Immature natural killer cell (primary cell): ENCODE measurements around the gene TSPAN11. TPM values are rescaled to one million over a fixed set of nuclear protein-coding genes. Genes with fewer than 3 reads are reported as not detected.
"Not testable (repeated sequence)": the region's sequence is repeated elsewhere in the genome, so short reads cannot be mapped to it uniquely, and the experiment has no call there.

Experiments
- DNase-seq, 3 donors: peaks; one replicate each; pipeline ENCODE4 v3.0.0; 2022; ENCODE audit warnings: mixed read lengths in 1 of 3
- H3K27ac Mint-ChIP-seq, 6 donors: one replicate each; pipeline ENCODE4 v1.8.0; 2020; ENCODE audit warnings: mixed read lengths in 6 of 6, mild to moderate bottlenecking in 5 of 6, inconsistent platforms in 4 of 6, moderate library complexity in 3 of 6
- H3K27me3 Mint-ChIP-seq, 3 donors: one replicate each; pipeline ENCODE4 v1.8.0; 2020 to 2021; ENCODE audit warnings: low read depth in 3 of 3, mild to moderate bottlenecking in 3 of 3, mixed read lengths in 3 of 3, moderate library complexity in 3 of 3, inconsistent platforms in 1 of 3
- H3K36me3 Mint-ChIP-seq, 3 donors: one replicate each; pipeline ENCODE4 v1.8.0; 2020; ENCODE audit warnings: mixed read lengths in 3 of 3, inconsistent platforms in 2 of 3, mild to moderate bottlenecking in 2 of 3
- H3K4me1 Mint-ChIP-seq, 2 donors: one replicate each; pipeline ENCODE4 v1.8.0; 2020; ENCODE audit warnings: inconsistent platforms in 2 of 2, mild to moderate bottlenecking in 2 of 2, mixed read lengths in 2 of 2, moderate library complexity in 1 of 2
- H3K4me3 Mint-ChIP-seq, 5 donors: one replicate each; pipeline ENCODE4 v1.8.0; 2020; ENCODE audit warnings: mild to moderate bottlenecking in 5 of 5, mixed read lengths in 5 of 5, inconsistent platforms in 3 of 5, moderate library complexity in 3 of 5
- H3K9me3 Mint-ChIP-seq, 6 donors: one replicate each; pipeline ENCODE4 v1.8.0; 2020; ENCODE audit warnings: mild to moderate bottlenecking in 6 of 6, mixed read lengths in 6 of 6, inconsistent platforms in 4 of 6, moderate library complexity in 3 of 6
- polyA plus RNA-seq, 3 donors: library from polyadenylated mRNA; unstranded; fragments of 300-500 nt; fragmentation: Illumina TruSeq; gene quantifications; one replicate each; pipeline ENCODE4 v1.2.3, GENCODE V29; 2021

The TSPAN11 gene
- polyA plus RNA-seq, 3 donors from 2014 or later: not detected

DNA sequence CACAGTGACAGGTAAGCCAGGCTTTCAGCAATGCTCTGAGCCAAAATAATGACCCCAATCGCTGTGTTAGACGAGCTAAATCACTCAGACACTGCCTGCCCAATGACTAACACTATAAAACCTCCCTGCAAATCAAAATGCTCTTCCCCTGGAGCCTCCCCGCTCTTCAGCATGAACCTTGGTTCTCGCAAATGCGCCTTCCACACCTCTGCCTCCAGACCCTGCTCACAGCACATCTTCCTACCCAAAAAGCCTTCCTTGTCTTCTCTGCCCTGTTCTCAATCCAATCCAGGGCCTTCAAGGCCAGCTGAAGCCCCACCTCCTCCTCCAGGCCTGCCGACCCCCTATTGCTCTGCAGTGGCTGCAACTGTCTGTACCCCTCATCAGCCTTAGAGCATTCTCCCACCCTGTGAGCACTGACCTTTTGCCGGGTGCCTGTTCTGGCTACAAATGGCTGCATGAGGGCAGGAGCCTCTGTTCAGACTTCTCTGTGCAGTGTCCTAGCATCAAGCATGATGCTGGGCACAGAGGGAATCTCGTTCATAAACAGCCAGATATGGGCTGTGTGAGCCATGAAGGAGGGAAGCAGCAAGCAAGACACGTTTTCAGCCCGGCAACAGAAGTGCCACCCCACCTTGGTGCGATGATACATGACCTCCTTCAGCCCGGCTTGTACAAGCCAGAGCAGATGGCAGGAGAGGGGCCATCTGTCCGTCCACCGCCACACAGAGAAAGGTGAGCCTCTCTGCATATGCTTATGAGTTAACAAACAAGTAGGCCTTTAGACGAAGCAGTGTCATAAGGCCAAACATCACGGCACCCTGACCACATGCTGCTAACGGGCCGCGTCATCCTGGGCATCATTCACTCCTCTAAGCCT lies 82.7 kb downstream of the TSPAN11 start:
- Mint-ChIP-seq H3K27ac (no peak overlapping the region), H3K36me3 (no peaks in the 10 kb centered on the region), H3K27me3 (peaks cover 2 to 7% (median 6%) of the 10 kb centered on the region in 3 donors), H3K4me1 (no peaks in the 10 kb centered on the region), H3K9me3 (peaks cover 0 to 1% (median 0%) of the 10 kb centered on the region in 6 donors), H3K4me3 (no peak overlapping the region)
- no peak for DNase-seq

DNA sequence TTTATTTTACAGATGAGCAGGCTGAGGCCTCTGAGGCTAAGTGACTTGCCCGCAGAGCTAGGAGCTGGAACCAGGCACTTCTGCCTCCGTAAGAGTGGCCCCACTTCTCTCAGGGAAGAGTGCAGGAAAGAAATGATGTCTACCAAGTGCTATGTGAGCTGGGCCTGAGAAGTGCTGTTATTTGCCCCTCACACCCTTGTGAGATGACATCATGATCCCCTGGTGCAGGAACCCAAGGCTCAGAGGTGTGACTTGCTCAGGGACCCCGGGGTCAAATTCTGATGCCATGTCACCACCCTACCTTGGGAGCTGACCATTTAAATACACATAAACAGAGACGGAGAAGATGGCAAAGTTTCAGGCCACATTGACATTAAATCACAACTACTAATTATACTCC lies 83.4 kb downstream of the TSPAN11 start:
- Mint-ChIP-seq H3K36me3 (no peaks in the 10 kb centered on the region), H3K27me3 (peaks cover 2 to 7% (median 5%) of the 10 kb centered on the region in 3 donors), H3K4me3 (no peak overlapping the region), H3K9me3 (peaks cover 0 to 1% (median 0%) of the 10 kb centered on the region in 6 donors), H3K27ac (no peak overlapping the region), H3K4me1 (no peaks in the 10 kb centered on the region)
- DNase-seq: no peak

DNA sequence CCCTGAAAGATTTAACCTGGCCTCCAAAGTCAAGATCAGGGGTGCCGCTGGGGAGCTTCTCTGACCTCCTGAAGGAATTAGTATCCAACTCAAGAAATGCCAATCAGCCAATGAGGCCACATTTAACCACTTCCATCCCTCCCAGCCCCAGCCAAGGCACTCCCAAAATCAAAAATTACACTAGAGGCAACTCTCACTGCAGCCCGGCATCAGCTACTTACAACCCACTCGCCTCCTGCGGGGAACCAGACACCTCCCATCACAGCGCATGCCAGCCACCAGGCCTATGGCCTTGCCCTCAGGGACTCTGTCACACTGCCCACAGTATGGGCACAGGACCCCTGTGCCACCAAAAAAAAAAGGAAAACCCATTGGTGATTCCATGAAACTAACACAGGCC lies 84.8 kb downstream of the TSPAN11 start:
- no peak overlapping the region for H3K4me3 Mint-ChIP-seq
- no peaks in the 10 kb centered on the region for H3K4me1 Mint-ChIP-seq
- no peak overlapping the region for H3K27ac Mint-ChIP-seq
- peaks cover 2 to 9% (median 5%) of the 10 kb centered on the region in 3 donors for H3K27me3 Mint-ChIP-seq
- H3K36me3 Mint-ChIP-seq: no peaks in the 10 kb centered on the region
- DNase-seq: no peak
- peaks cover 0 to 1% (median 0%) of the 10 kb centered on the region in 6 donors for H3K9me3 Mint-ChIP-seq

DNA sequence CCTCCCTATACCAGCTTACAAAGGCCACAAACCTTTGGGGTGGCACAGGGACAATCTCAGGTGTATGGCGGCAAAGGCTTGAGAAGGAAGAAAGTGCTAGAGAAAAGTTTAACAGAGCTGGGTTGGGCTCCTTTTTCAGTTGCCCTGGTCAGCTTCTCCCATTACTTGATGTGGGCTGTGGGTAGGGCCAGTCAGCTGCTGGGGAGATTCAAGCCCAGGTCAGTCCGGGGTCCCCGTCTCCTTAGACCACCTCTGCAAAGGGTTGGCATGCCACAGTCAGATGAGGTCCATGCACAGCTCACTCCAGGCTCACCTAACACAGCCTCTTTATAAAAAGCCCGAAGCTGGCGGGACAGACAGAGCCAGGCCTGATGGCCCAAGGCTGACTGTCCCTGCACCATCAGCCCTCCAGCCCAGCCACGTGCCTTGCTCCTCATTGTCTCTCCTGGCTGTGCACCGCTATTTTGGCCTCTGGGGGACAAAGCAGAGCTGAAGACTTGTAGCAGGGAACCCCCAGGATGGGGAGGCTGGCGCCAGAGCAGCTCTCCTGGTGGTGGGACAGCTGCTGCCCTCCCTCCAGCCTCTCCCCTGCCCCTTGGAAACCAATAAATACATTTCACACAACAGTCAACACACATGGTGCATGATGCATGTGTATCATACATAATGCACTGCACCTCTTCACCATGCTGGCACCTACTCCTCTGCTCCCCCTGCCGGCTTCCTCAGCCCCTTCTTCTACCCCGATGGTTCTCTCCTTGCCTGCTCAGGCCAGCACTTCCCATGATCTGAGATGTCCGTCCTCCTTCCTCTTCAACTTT lies 85.4 kb downstream of the TSPAN11 start:
- peaks cover 0 to 1% (median 0%) of the 10 kb centered on the region in 6 donors for H3K9me3 Mint-ChIP-seq
- H3K36me3 Mint-ChIP-seq: no peaks in the 10 kb centered on the region
- H3K4me3 Mint-ChIP-seq: no peak overlapping the region
- peaks cover 2 to 9% (median 5%) of the 10 kb centered on the region in 3 donors for H3K27me3 Mint-ChIP-seq
- H3K27ac Mint-ChIP-seq: no peak overlapping the region
- no peaks in the 10 kb centered on the region for H3K4me1 Mint-ChIP-seq
- no peak for DNase-seq

DNA sequence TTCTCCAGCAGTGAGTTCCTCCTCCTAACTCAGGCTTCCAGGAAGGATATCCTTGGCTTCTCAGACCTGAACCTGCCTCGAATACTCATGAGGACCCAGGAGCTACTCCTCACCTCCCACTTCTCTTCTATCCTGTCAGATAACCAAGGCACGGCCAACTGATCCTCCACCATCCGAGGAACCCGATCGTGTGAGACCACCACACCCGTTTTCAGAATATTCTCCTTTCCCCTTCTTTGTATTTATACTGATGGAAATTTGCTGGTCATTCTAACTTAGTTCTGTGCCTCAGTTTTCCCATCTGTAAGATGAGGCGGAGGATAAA lies 86.0 kb downstream of the TSPAN11 start:
- not testable (repeated sequence) for H3K4me3 Mint-ChIP-seq, H3K27me3 Mint-ChIP-seq, H3K27ac Mint-ChIP-seq, H3K36me3 Mint-ChIP-seq, H3K9me3 Mint-ChIP-seq, H3K4me1 Mint-ChIP-seq, DNase-seq

DNA sequence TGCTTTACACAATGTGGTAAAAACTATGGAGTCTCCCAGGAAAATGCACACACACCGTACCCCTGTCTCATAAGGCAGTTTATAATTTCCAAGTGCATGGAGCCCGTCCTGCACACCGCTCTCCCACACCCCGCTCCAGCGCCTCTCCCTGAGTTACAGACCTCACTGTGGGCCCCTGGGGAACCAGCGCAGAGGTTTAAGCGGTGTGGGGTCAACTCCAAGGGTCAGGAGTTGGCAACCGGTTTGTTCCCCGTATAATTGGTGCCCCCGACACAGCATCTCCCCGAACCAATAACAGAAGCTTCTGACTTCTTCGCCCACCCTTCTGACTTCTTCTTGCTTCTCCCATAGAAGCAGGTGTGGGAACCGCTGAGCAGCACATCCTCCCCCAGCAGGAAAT lies 88.7 kb downstream of the TSPAN11 start:
- no peak overlapping the region for H3K4me3 Mint-ChIP-seq
- no peak overlapping the region for H3K27ac Mint-ChIP-seq
- H3K27me3 Mint-ChIP-seq: peaks cover 0 to 9% (median 5%) of the 10 kb centered on the region in 3 donors
- DNase-seq: no peak
- no peaks in the 10 kb centered on the region for H3K9me3 Mint-ChIP-seq
- no peaks in the 10 kb centered on the region for H3K4me1 Mint-ChIP-seq
- H3K36me3 Mint-ChIP-seq: peaks cover 0 to 3% (median 0%) of the 10 kb centered on the region in 3 donors

DNA sequence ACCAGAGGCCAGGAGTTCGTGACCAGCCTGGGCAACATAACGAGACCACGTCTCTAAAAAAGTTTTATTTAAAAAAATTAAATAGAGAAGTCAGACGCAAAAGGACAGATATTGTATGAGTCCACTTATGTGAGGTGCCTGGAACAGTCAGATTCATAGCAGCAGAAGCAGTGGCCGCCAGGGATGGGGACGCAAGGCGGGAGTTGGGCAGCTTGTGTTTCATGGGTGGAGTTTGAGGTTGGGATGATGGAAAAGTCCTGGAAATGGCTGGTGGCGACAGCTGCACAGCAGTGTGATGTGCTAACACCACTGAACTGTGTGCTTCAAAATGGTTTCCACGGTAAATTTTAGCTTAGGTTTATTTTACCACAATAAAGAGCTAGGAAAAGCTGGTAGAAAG lies 89.5 kb downstream of the TSPAN11 start:
- Mint-ChIP-seq H3K27me3 (peaks cover 2 to 9% (median 5%) of the 10 kb centered on the region in 3 donors), H3K4me1 (no peaks in the 10 kb centered on the region), H3K4me3 (no peak overlapping the region), H3K9me3 (no peaks in the 10 kb centered on the region), H3K36me3 (peaks cover 0 to 3% (median 0%) of the 10 kb centered on the region in 3 donors), H3K27ac (peak overlapping the region in 1 of 6 donors; percentile 20)
- no peak for DNase-seq

DNA sequence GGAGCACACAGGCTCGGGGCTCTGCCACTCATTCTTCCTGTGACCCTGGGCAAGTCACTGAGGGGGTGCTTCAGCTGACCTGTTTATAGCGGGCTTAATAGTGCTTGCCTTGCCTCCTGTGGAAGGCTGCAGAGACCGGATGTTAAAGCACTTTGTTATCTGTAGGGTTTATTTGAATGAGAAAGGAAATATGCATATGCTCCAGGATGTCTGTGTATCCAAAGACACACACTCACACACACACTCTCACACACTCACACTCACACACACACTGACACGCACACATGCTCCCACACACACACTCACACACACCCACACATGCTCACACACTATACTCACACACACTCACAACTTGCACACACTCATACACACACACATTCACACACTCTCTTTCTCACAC lies 91.0 kb downstream of the TSPAN11 start:
- Mint-ChIP-seq H3K27ac (no peak overlapping the region), H3K9me3 (no peaks in the 10 kb centered on the region), H3K36me3 (peaks cover 0 to 3% (median 0%) of the 10 kb centered on the region in 3 donors), H3K27me3 (peaks cover 2 to 7% (median 5%) of the 10 kb centered on the region in 3 donors), H3K4me3 (no peak overlapping the region), H3K4me1 (no peaks in the 10 kb centered on the region)
- DNase-seq: no peak

DNA sequence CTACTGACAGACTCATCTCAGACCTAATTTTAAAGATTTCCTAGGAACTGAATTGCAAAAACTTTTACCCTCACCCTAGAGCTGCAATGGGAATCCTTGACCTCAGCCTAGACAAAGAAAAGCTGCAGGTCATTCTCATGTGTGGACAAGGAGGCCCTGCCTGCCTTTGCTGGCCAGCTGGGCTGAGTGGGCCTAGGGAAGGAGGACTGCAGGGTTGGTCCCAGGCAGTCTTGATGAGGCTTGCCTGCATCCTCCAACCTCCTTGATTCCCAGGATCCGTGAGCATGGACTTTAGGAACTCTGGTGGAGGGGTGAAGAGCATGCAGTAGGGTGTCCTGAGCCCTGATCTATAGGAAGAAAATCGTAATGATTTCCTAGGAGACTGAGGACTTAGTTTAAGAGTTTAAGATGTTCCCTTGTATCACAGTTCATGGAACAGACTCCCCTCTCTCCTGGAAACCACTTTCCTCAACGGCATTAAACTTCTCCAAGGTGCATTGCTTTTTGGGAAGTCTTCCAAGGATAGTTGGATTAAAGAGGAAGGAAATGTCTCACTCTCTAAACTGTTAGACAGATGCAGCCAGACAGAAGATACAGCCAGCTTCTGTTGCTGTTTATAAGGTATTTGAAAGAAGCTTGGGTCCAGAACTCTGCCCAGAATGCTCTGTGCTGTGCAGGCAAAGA lies 91.7 kb downstream of the TSPAN11 start:
- Mint-ChIP-seq H3K27ac (no peak overlapping the region), H3K4me1 (no peaks in the 10 kb centered on the region), H3K36me3 (peaks cover 0 to 3% (median 0%) of the 10 kb centered on the region in 3 donors), H3K27me3 (peaks cover 2 to 6% (median 5%) of the 10 kb centered on the region in 3 donors), H3K9me3 (no peaks in the 10 kb centered on the region), H3K4me3 (no peak overlapping the region)
- no peak for DNase-seq

DNA sequence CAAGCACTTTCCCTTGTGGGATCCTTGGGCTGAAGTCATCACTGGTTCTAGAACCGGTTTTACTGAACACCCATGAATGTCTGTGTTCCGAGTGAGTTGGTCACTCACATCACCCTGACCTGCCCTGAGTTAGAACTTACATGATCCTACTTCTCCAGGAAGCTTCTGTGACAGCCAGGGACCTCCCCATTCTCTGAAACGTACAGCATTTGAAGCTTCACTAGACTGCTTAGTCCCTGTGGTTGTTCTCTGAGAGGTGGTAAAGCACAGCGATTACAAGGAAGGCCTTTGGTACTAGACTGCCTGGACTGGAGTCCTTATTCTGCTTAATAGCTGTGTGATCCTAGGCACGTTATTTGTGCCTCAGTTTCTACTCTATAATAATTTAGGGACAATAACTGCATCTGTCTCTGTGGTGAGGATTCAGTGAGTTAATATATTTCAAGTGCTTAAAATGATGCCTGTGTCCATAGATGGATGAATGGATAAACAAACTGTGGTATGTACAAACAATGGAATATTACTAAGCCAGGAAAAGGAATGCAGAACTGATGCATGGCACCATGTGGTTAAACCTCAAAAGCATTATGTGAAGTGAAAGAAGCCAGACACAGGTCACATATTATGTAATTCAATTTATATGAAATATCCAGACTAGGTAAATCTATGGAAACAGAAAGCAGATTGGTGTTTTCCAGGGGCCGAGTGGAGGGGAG lies 92.4 kb downstream of the TSPAN11 start:
- Mint-ChIP-seq H3K36me3 (peaks cover 0 to 3% (median 0%) of the 10 kb centered on the region in 3 donors), H3K27me3 (peaks cover 2 to 6% (median 5%) of the 10 kb centered on the region in 3 donors), H3K9me3 (no peaks in the 10 kb centered on the region), H3K27ac (no peak overlapping the region), H3K4me3 (no peak overlapping the region), H3K4me1 (no peaks in the 10 kb centered on the region)
- no peak for DNase-seq

DNA sequence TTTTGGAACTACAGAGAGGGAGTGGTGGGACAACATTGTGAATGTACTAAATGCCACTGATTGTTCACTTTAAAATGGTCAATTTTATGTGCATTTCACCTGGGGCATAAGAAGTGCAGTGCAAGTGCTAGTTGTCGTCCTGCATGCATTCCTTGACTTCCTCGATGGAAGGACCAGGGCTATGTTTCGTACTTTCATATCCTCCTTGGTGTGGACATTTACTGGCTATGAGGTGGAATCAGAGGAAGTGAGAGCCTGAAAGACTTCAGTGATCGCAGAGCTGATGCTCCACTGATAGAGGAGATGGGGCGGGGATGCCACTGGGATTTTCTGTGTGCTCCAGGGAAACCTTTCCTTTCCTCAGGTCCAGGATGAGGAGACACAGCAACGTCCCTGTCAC lies 93.0 kb downstream of the TSPAN11 start:
- Mint-ChIP-seq H3K4me3 (no peak overlapping the region), H3K9me3 (no peaks in the 10 kb centered on the region), H3K4me1 (no peaks in the 10 kb centered on the region), H3K27ac (no peak overlapping the region), H3K27me3 (peaks cover 2 to 5% (median 4%) of the 10 kb centered on the region in 3 donors), H3K36me3 (peaks cover 0 to 3% (median 0%) of the 10 kb centered on the region in 3 donors)
- no peak for DNase-seq

DNA sequence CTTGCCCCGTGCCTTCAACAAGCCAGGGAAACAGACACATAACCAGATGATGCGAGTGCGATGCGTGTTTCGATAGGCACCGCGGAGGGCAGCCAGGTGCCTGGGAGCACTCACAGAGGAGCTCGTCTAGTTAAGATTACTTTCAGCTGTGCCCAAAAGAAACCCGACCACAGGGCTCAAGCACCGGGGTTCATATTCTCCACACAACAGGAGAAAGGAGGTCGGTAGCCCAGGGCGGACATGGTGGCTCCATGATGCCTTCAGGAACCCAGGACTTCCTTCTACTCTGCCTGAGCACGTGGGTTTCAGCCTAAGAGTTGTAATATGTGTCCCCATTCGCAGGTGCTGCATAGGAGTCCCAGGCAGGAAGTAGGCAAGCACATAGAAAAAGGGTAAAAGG lies 93.4 kb downstream of the TSPAN11 start:
- no peaks in the 10 kb centered on the region for H3K9me3 Mint-ChIP-seq
- no peak overlapping the region for H3K4me3 Mint-ChIP-seq
- no peak for DNase-seq
- peaks cover 0 to 3% (median 0%) of the 10 kb centered on the region in 3 donors for H3K36me3 Mint-ChIP-seq
- H3K4me1 Mint-ChIP-seq: no peaks in the 10 kb centered on the region
- H3K27ac Mint-ChIP-seq: no peak overlapping the region
- peaks cover 2 to 5% (median 4%) of the 10 kb centered on the region in 3 donors for H3K27me3 Mint-ChIP-seq
